DOHH2 (cell line): ENCODE data around the gene GMFB.

Source experiments
- H3F3A ChIP-seq: fragments of 200-600 bp; sonication (generic), shearing (Covaris generic); 2 replicates; pipeline ENCODE4 v1.6.0; 2016; ENCODE audit warnings: antibody characterized with exemption, mild to moderate bottlenecking; ENCODE audit not compliant: control insufficient read depth, insufficient read depth
- H3K27ac ChIP-seq: fragments of 200-600 bp; sonication (generic); 2 replicates; pipeline ENCODE4 v1.5.1; 2014; ENCODE audit warnings: low read depth, mild to moderate bottlenecking, low read length, moderate library complexity
- H3K27me3 ChIP-seq: fragments of 200-600 bp; sonication (generic); 2 replicates; pipeline ENCODE4 v1.6.1; 2014; ENCODE audit warnings: mild to moderate bottlenecking, low read length, mixed read lengths; ENCODE audit not compliant: control insufficient read depth
- H3K36me3 ChIP-seq: fragments of 200-600 bp; sonication (generic); 2 replicates; pipeline ENCODE4 v1.6.1; 2014; ENCODE audit warnings: mild to moderate bottlenecking, low read length, moderate library complexity, mixed read lengths; ENCODE audit not compliant: control insufficient read depth
- H3K4me1 ChIP-seq: fragments of 200-600 bp; sonication (generic); 2 replicates; pipeline ENCODE4 v1.6.1; 2014; ENCODE audit warnings: mild to moderate bottlenecking, low read length, mixed read lengths; ENCODE audit not compliant: control insufficient read depth
- H3K4me2 ChIP-seq: fragments of 200-600 bp; sonication (generic); 2 replicates; pipeline ENCODE4 v1.6.0; 2014; ENCODE audit warnings: mild to moderate bottlenecking, low read length, moderate library complexity
- H3K4me3 ChIP-seq: fragments of 200-600 bp; sonication (generic); 2 replicates; pipeline ENCODE4 v1.5.1; 2014; ENCODE audit warnings: mild to moderate bottlenecking, low read length, mixed read lengths
- H3K79me2 ChIP-seq: fragments of 200-600 bp; sonication (generic); 2 replicates; pipeline ENCODE4 v1.6.1; 2014; ENCODE audit warnings: mild to moderate bottlenecking, low read length, mixed read lengths; ENCODE audit not compliant: control insufficient read depth
- H3K9me2 ChIP-seq: fragments of 200-600 bp; sonication (generic); replicated peaks from 2 replicates; pipeline ENCODE4 v1.6.1; 2014; ENCODE audit warnings: mild to moderate bottlenecking, low read length, mixed read lengths; ENCODE audit not compliant: control insufficient read depth
- H3K9me3 ChIP-seq: fragments of 200-600 bp; sonication (generic); 2 replicates; pipeline ENCODE4 v1.6.1; 2014; ENCODE audit warnings: antibody characterized with exemption, low read length, mixed read lengths; ENCODE audit not compliant: control insufficient read depth, insufficient read depth
- H4K20me1 ChIP-seq: fragments of 200-600 bp; sonication (generic); 2 replicates; pipeline ENCODE4 v1.6.0; 2014; ENCODE audit warnings: low read depth, mild to moderate bottlenecking, antibody characterized with exemption, low read length, moderate library complexity; ENCODE audit not compliant: control insufficient read depth, insufficient read depth
- CTCF ChIP-seq: fragments of 200-600 bp; sonication (generic); IDR thresholded peaks from one replicate; pipeline ENCODE4 v1.5.1; 2014; ENCODE audit warnings: antibody characterized with exemption, mild to moderate bottlenecking, low read depth, low read length; ENCODE audit not compliant: poor library complexity, severe bottlenecking
- EZH2phosphoT487 ChIP-seq: fragments of 200-600 bp; sonication (generic); IDR thresholded peaks from 2 replicates; pipeline ENCODE4 v1.6.1; 2017; ENCODE audit warnings: borderline replicate concordance, mild to moderate bottlenecking, antibody characterized with exemption, low read length, moderate library complexity, mixed read lengths

GMFB gene

GRCh38 chr14:54427871-54428270 lies 60.9 kb downstream of the GMFB start:
- H3K27me3 ChIP-seq: no peaks in the 10 kb centered on the region
- H4K20me1 ChIP-seq: peaks cover 4% of the 10 kb centered on the region; the same call in 1 of the 2 replicates
- no peaks in the 10 kb centered on the region for H3K4me1 ChIP-seq
- H3K4me2 ChIP-seq: no peak overlapping the region
- peaks cover 93% of the 10 kb centered on the region for H3K36me3 ChIP-seq
- H3K9me2 ChIP-seq: no peaks in the 10 kb centered on the region
- H3K79me2 ChIP-seq: peaks cover 27% of the 10 kb centered on the region
- TF ChIP-seq EZH2phosphoT487 (no peak), CTCF (no peak)
- H3K27ac ChIP-seq: no peak overlapping the region
- H3K9me3 ChIP-seq: no peaks in the 10 kb centered on the region
- H3K4me3 ChIP-seq: no peak overlapping the region
- H3F3A ChIP-seq: peaks cover 23% of the 10 kb centered on the region

- H4K20me1 ChIP-seq: no peaks in the 10 kb centered on the region
- no peak overlapping the region for H3K27ac ChIP-seq
- H3K4me3 ChIP-seq: no peak overlapping the region
- no peaks in the 10 kb centered on the region for H3K27me3 ChIP-seq
- no peak for TF ChIP-seq CTCF
- no peak for TF ChIP-seq EZH2phosphoT487
- no peak overlapping the region for H3K4me2 ChIP-seq
- H3K9me3 ChIP-seq: no peaks in the 10 kb centered on the region
- H3K4me1 ChIP-seq: no peaks in the 10 kb centered on the region
- no peaks in the 10 kb centered on the region for H3K9me2 ChIP-seq
- H3K36me3 ChIP-seq: peaks cover 81% of the 10 kb centered on the region
- peaks cover 32% of the 10 kb centered on the region for H3F3A ChIP-seq
- H3K79me2 ChIP-seq: peaks cover 7% of the 10 kb centered on the region
Measured at GRCh38 chr14:54425537-54426274, 63.1 kb downstream of the GMFB start.

- no peak for TF ChIP-seq CTCF
- TF ChIP-seq EZH2phosphoT487: no peak
- Histone ChIP-seq H3K4me1 (no peaks in the 10 kb centered on the region), H3K27ac (no peak overlapping the region), H3K36me3 (peaks cover 81% of the 10 kb centered on the region), H4K20me1 (no peaks in the 10 kb centered on the region), H3K9me2 (no peaks in the 10 kb centered on the region), H3K4me2 (no peak overlapping the region), H3K79me2 (peaks cover under 1% of the 10 kb centered on the region; the same call in 1 of the 2 replicates), H3K4me3 (no peak overlapping the region), H3F3A (peaks cover 37% of the 10 kb centered on the region), H3K27me3 (no peaks in the 10 kb centered on the region), H3K9me3 (no peaks in the 10 kb centered on the region)
Measured at GRCh38 chr14:54425068-54425467, 63.7 kb downstream of the GMFB start.
